ENCODE results near the gene PRR15. TPM values are rescaled to one million over a fixed set of nuclear protein-coding genes. Genes with fewer than 3 reads are reported as not detected.

Gene PRR15
- total RNA-seq, 1 experiment from 2014 or later: 22.6 TPM

GRCh38 chr7:29612596-29612995 lies 49.0 kb downstream of the PRR15 start:
- no peaks in the 10 kb centered on the region for H3K9me3 ChIP-seq
- POLR2A ChIA-PET: no interaction called here
- TF ChIP-seq, protein P1, sequence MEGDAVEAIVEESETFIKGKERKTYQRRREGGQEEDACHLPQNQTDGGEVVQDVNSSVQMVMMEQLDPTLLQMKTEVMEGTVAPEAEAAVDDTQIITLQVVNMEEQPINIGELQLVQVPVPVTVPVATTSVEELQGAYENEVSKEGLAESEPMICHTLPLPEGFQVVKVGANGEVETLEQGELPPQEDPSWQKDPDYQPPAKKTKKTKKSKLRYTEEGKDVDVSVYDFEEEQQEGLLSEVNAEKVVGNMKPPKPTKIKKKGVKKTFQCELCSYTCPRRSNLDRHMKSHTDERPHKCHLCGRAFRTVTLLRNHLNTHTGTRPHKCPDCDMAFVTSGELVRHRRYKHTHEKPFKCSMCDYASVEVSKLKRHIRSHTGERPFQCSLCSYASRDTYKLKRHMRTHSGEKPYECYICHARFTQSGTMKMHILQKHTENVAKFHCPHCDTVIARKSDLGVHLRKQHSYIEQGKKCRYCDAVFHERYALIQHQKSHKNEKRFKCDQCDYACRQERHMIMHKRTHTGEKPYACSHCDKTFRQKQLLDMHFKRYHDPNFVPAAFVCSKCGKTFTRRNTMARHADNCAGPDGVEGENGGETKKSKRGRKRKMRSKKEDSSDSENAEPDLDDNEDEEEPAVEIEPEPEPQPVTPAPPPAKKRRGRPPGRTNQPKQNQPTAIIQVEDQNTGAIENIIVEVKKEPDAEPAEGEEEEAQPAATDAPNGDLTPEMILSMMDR (IDR thresholded peaks at IDR 0.05; ENCODE audit: insufficient read depth in 1 of 2, low read depth in 1 of 2, low read length in 1 of 2, severe bottlenecking in 1 of 2, unreplicated experiment in 1 of 2): no peak
- H3K36me3 ChIP-seq (ENCODE audit: control insufficient read depth, insufficient read depth, low read length): no peaks in the 10 kb centered on the region
- H3K4me3 ChIP-seq (ENCODE audit: low read depth, low read length): no peak overlapping the region
- intact Hi-C loops (cut with micrococcal nuclease; ENCODE audit: unreplicated experiment): no loop called here
- DNase-seq: no peak
- peaks cover 20% of the 10 kb centered on the region for H3K4me1 ChIP-seq
- Mint-ChIP-seq H3K9me3 (ENCODE audit: unreplicated experiment) (peaks cover 18% of the 10 kb centered on the region), H3K4me1 (ENCODE audit: low read depth, unreplicated experiment) (peaks cover 21% of the 10 kb centered on the region), H3K27ac (ENCODE audit: unreplicated experiment) (no peak overlapping the region), H3K27me3 (ENCODE audit: insufficient read depth, unreplicated experiment) (no peaks in the 10 kb centered on the region), H3K4me3 (ENCODE audit: unreplicated experiment) (no peak overlapping the region), H3K36me3 (ENCODE audit: insufficient read depth, unreplicated experiment) (no peaks in the 10 kb centered on the region)
- CTCF ChIA-PET: no interaction called here
- BruUV-seq (replicated peaks): no TSS peak
- H3K27me3 ChIP-seq (replicated peaks; ENCODE audit: control insufficient read depth, insufficient read depth, low read length): no peaks in the 10 kb centered on the region

DNA sequence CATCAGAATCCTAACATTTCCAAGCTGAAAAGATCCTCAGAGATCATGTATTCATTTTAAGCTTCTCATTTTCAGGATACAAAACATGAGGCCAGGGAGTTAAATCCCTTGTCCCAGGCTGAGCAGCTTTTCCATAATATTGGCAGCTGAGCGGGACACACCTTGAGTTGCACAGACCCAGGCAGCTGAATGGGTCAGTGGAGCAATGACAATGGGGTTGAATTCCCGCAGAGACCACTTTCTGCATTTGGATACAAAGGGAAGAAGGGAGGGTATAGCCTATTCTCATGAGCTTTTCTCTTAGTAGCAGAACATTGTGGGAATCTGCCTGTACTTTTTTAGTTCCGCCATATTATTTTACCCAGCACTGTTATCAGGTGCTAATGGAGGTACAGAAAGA lies 49.5 kb downstream of the PRR15 start:
- TF ChIP-seq, protein P1 (IDR thresholded peaks at IDR 0.05; ENCODE audit: insufficient read depth in 1 of 2, low read depth in 1 of 2, low read length in 1 of 2, severe bottlenecking in 1 of 2, unreplicated experiment in 1 of 2): no peak
- Mint-ChIP-seq H3K4me3 (ENCODE audit: unreplicated experiment) (no peak overlapping the region), H3K27ac (ENCODE audit: unreplicated experiment) (no peak overlapping the region), H3K4me1 (ENCODE audit: low read depth, unreplicated experiment) (peaks cover 20% of the 10 kb centered on the region), H3K27me3 (ENCODE audit: insufficient read depth, unreplicated experiment) (no peaks in the 10 kb centered on the region), H3K36me3 (ENCODE audit: insufficient read depth, unreplicated experiment) (no peaks in the 10 kb centered on the region), H3K9me3 (ENCODE audit: unreplicated experiment) (peaks cover 18% of the 10 kb centered on the region)
- no peak overlapping the region for H3K4me3 ChIP-seq (ENCODE audit: low read depth, low read length)
- ChIA-PET CTCF (no interaction called here), POLR2A (no interaction called here)
- H3K9me3 ChIP-seq: no peaks in the 10 kb centered on the region
- H3K27me3 ChIP-seq (replicated peaks; ENCODE audit: control insufficient read depth, insufficient read depth, low read length): no peaks in the 10 kb centered on the region
- intact Hi-C loops (cut with micrococcal nuclease; ENCODE audit: unreplicated experiment): no loop called here
- no peaks in the 10 kb centered on the region for H3K36me3 ChIP-seq (ENCODE audit: control insufficient read depth, insufficient read depth, low read length)
- peaks cover 16% of the 10 kb centered on the region for H3K4me1 ChIP-seq
- BruUV-seq (replicated peaks): no TSS peak
- DNase-seq: no peak

- Mint-ChIP-seq H3K4me3 (ENCODE audit: unreplicated experiment) (no peak overlapping the region), H3K4me1 (ENCODE audit: low read depth, unreplicated experiment) (peaks cover 9% of the 10 kb centered on the region), H3K9me3 (ENCODE audit: unreplicated experiment) (peaks cover 18% of the 10 kb centered on the region), H3K27me3 (ENCODE audit: insufficient read depth, unreplicated experiment) (peaks cover 3% of the 10 kb centered on the region), H3K36me3 (ENCODE audit: insufficient read depth, unreplicated experiment) (no peaks in the 10 kb centered on the region), H3K27ac (ENCODE audit: unreplicated experiment) (no peak overlapping the region)
- TF ChIP-seq, protein P1 (IDR thresholded peaks at IDR 0.05; ENCODE audit: insufficient read depth in 1 of 2, low read depth in 1 of 2, low read length in 1 of 2, severe bottlenecking in 1 of 2, unreplicated experiment in 1 of 2): no peak
- no peak for DNase-seq
- peaks cover 4% of the 10 kb centered on the region for H3K4me1 ChIP-seq
- intact Hi-C loops (cut with micrococcal nuclease; ENCODE audit: unreplicated experiment): no loop called here
- CTCF ChIA-PET: no interaction called here
- no peak overlapping the region for H3K4me3 ChIP-seq (ENCODE audit: low read depth, low read length)
- H3K9me3 ChIP-seq: no peaks in the 10 kb centered on the region
- BruUV-seq (replicated peaks): no TSS peak
- POLR2A ChIA-PET: no interaction called here
- H3K36me3 ChIP-seq (ENCODE audit: control insufficient read depth, insufficient read depth, low read length): no peaks in the 10 kb centered on the region
- no peaks in the 10 kb centered on the region for H3K27me3 ChIP-seq (replicated peaks; ENCODE audit: control insufficient read depth, insufficient read depth, low read length)
Observed at GRCh38 chr7:29614229-29614628, 50.6 kb downstream of the PRR15 start.

Other genes with a start within 250 kb of the PRR15 start
- 1.1 and 1.2 TPM in 2 replicates for gene WIPF3, start 242.7 kb downstream of the PRR15 start, total RNA-seq (2022)

All from Caco-2 (cell line).